GM12878 (cell line): ENCODE data around the gene IRF2. TPM values are rescaled to one million over a fixed set of nuclear protein-coding genes. Genes with fewer than 3 reads are reported as not detected.

Source experiments
- ATAC-seq: fragments of 200-7000 bp; cut with Tn5 transposase; 3 replicates; pipeline ENCODE4 v1.9.1; 2020; ENCODE audit warnings: mild to moderate bottlenecking, moderate library complexity
- BruUV-seq: library from RNA; stranded (reverse); fragments of 400-500 nt; replicated peaks from 2 replicates; lab custom pipeline; 2021; lab: Mats Ljungman, UMichigan
- CTCF ChIA-PET: fragments of 300-600 bp; sonication (Branson Sonifier 250); formaldehyde crosslinking; extraction: SDS; loops from one replicate; lab custom pipeline; 2021; ENCODE audit warnings: inconsistent platforms; lab: Yijun Ruan, JAX
- POLR2A ChIA-PET: fragments of 350-600 bp; formaldehyde crosslinking; extraction: SDS; loops from one replicate; lab custom pipeline; 2021; ENCODE audit warnings: inconsistent platforms; lab: Charles Lee
- RAD21 ChIA-PET: fragments of 300-600 bp; sonication (Branson Sonifier 250); formaldehyde crosslinking; loops from one replicate; lab custom pipeline; 2023; ENCODE audit warnings: antibody characterized with exemption; ENCODE audit not compliant: unreplicated experiment; lab: Charles Lee
- SMC1A ChIA-PET: fragments of 300-600 bp; sonication (Branson Sonifier 250); formaldehyde crosslinking; loops from one replicate; lab custom pipeline; 2023; ENCODE audit not compliant: unreplicated experiment, uncharacterized antibody; lab: Charles Lee
- DNase-seq: peaks from one replicate; pipeline ENCODE4 v3.0.0-alpha.2; 2011; ENCODE audit warnings: low read depth, low spot score
- FAIRE-seq: peaks from 3 replicates; lab custom pipeline; 2011; peaks lifted over from hg19 to GRCh38; lab: Jason Lieb, UNC
- H2AFZ ChIP-seq: 2 replicates; pipeline ENCODE4 v1.6.0; 2011; ENCODE audit warnings: low read depth, low read length, control low read depth; ENCODE audit not compliant: control insufficient read depth
- H3K27ac ChIP-seq: 2 replicates; pipeline ENCODE4 v1.5.1; 2011; ENCODE audit warnings: control low read depth; ENCODE audit not compliant: control insufficient read depth, insufficient read depth
- H3K27me3 ChIP-seq, 2 experiments: replicated peaks in 1 of 2; 2 replicates each; pipeline versions ENCODE4 v1.6.0 to v1.6.1; 2011; ENCODE audit warnings: low read length in 1 of 2; ENCODE audit not compliant: control insufficient read depth in 2 of 2, insufficient read depth in 2 of 2
- H3K36me3 ChIP-seq, 2 experiments: 2 replicates each; pipeline ENCODE4 v1.5.1; 2011; ENCODE audit warnings: low read length in 1 of 2; ENCODE audit not compliant: control insufficient read depth in 2 of 2, insufficient read depth in 2 of 2
- H3K4me1 ChIP-seq: 2 replicates; pipeline ENCODE4 v1.6.1; 2011; ENCODE audit warnings: mild to moderate bottlenecking, low read length, moderate library complexity, mixed read lengths; ENCODE audit not compliant: control insufficient read depth, insufficient read depth
- H3K4me2 ChIP-seq: 2 replicates; pipeline ENCODE4 v1.6.0; 2011; ENCODE audit warnings: control low read depth; ENCODE audit not compliant: control insufficient read depth, insufficient read depth
- H3K4me3 ChIP-seq: fragments of 200-600 bp; sonication (generic); 2 replicates; pipeline ENCODE4 v1.5.1; 2016
- H3K79me2 ChIP-seq: 2 replicates; pipeline ENCODE4 v1.6.0; 2011; ENCODE audit warnings: low read length; ENCODE audit not compliant: control insufficient read depth, insufficient read depth
- H3K9ac ChIP-seq: 2 replicates; pipeline ENCODE4 v1.8.0; 2011; ENCODE audit warnings: low read length, control low read depth, mixed read lengths; ENCODE audit not compliant: control insufficient read depth, insufficient read depth
- H3K9me3 ChIP-seq: replicated peaks from 3 replicates; pipeline ENCODE4 v1.5.1; 2011; ENCODE audit warnings: mild to moderate bottlenecking, low read length; ENCODE audit not compliant: control insufficient read depth, insufficient read depth
- H4K20me1 ChIP-seq: 2 replicates; pipeline ENCODE4 v1.6.0; 2011; ENCODE audit not compliant: control insufficient read depth, insufficient read depth
- EGR1 ChIP-seq, 2 experiments: IDR thresholded peaks; 1 replicate in 1 of 2; 2 replicates in 1 of 2; pipeline ENCODE4 v1.6.1; 2011 to 2012; ENCODE audit warnings: low read depth in 2 of 2, low read length in 2 of 2, borderline replicate concordance in 1 of 2, mild to moderate bottlenecking in 1 of 2, moderate library complexity in 1 of 2
- MTA3 ChIP-seq: IDR thresholded peaks from 2 replicates; pipeline ENCODE4 v1.6.1; 2012; ENCODE audit warnings: low read length, inconsistent platforms, borderline replicate concordance
- NFIC ChIP-seq: IDR thresholded peaks from 2 replicates; pipeline ENCODE4 v1.6.1; 2012; ENCODE audit warnings: low read depth, mild to moderate bottlenecking, inconsistent platforms, low read length, moderate library complexity
- RUNX3 ChIP-seq: IDR thresholded peaks from 2 replicates; pipeline ENCODE4 v1.6.1; 2012; ENCODE audit warnings: low read length, inconsistent platforms
- SREBF1 ChIP-seq: IDR thresholded peaks from 2 replicates; pipeline ENCODE4 v1.6.1; 2012; ENCODE audit warnings: mild to moderate bottlenecking, low read length
- YY1 ChIP-seq: IDR thresholded peaks from 2 replicates; pipeline ENCODE4 v1.6.1; 2011; ENCODE audit warnings: low read depth, mild to moderate bottlenecking, low read length
- WGBS: methylation state at CpG from one replicate; pipeline ENCODE4 v1.1.6; 2016; ENCODE audit warnings: low lambda C conversion rate; ENCODE audit not compliant: insufficient replicate concordance, insufficient coverage; ENCODE audit errors: missing lambda C conversion rate; 5-methylcytosine and 5-hydroxymethylcytosine counted together
- in situ Hi-C: fragments of 300-500 bp; cut with MboI; formaldehyde crosslinking; loops from 9 replicates; pipeline ENCODE4 v1.14.3; 2018; ENCODE audit warnings: mixed read lengths
- intact Hi-C: fragments of 100-400 bp; cut with micrococcal nuclease; formaldehyde crosslinking; loops from one replicate; pipeline ENCODE4 v1.14.2; 2022; ENCODE audit not compliant: unreplicated experiment
- polyA plus RNA-seq, 11 experiments: library from polyadenylated mRNA; depleted of rRNA in 4 of 11; unstranded in 6 of 11; stranded (reverse) in 5 of 11; fragments of >200 nt; fragmentation: Nextera tagmentation in 4 of 11; fragmentation: Illumina TruSeq in 1 of 11; extraction: Ambion mirVana in 4 of 11; extraction: Trizol in 1 of 11; gene quantifications; 1 replicate in 1 of 11; 2 replicates in 10 of 11; pipeline versions ENCODE4 v1.2.1 to v1.2.3, GENCODE V29; 2011 to 2016; ENCODE audit warnings: inconsistent platforms in 2 of 11, missing spikeins in 2 of 11, low read depth in 1 of 11
- total RNA-seq, 4 experiments: library from RNA; depleted of rRNA in 3 of 4; stranded (reverse); fragments of >200 nt in 3 of 4; fragmentation: Illumina TruSeq in 1 of 4; extraction: Trizol in 1 of 4; gene quantifications; 2 replicates each; pipeline versions ENCODE4 v1.2.1 to v1.2.3, GENCODE V29; 2013 to 2021
- TF ChIP-seq, protein P1 (sequence below): IDR thresholded peaks from 2 replicates; pipeline ENCODE4 v1.6.1; 2012; ENCODE audit warnings: low read depth, low read length, improper control_type of control experiment

Gene IRF2
- total and polyA plus RNA-seq, 10 of the 15 experiments (the other 5 are each of a cell fraction or from before 2014, with no cell fraction given), result 45.1 to 99.3 (median 58.9) TPM

DNA sequence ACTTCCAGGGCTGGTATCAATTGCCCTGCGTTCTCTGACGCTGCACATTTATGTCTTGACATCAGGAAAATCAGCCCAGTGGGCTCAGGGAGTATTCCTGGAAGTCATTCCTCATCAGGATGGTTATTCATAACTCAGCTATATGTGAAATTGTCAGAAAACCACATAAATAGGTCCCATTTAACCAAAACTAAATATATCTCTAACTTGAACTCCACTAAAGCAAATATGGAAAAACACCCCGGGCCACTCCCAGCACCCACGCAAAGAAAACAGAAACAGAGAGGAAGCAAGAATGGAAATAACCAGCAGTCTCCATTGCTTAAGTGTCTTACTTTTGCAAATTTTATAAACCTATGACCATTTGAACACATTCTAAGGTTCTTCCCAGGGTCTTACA lies 112.0 kb downstream of the IRF2 start:
- Histone ChIP-seq H2AFZ (no peak overlapping the region), H3K4me2 (no peak overlapping the region), H3K79me2 (no peaks in the 10 kb centered on the region), H4K20me1 (no peaks in the 10 kb centered on the region), H3K4me1 (no peaks in the 10 kb centered on the region), H3K27me3 (no peaks in the 10 kb centered on the region), H3K36me3 (no peaks in the 10 kb centered on the region), H3K9ac (no peak overlapping the region), H3K9me3 (peaks cover 2% of the 10 kb centered on the region; the same call in 2 of the 3 replicates), H3K27ac (no peak overlapping the region), H3K4me3 (no peak overlapping the region)
- intact Hi-C loops, result no loop called here
- ChIA-PET CTCF (no interaction called here), RAD21 (interaction anchor here (0.9 kb wide), 1 partner anchor 51 kb away, joined by 3 read pairs; no protein-coding TSS in a partner anchor), SMC1A (interaction anchor here (1.4 to 2.6 kb wide), 5 partner anchors 11 to 58 kb away, joined by 3 to 9 read pairs (median 6); no protein-coding TSS in a partner anchor), POLR2A (interaction anchor here (0.9 to 2.5 kb wide), 2 partner anchors 14 to 18 kb away, joined by 3 to 9 read pairs; no protein-coding TSS in a partner anchor)
- in situ Hi-C loops, result no loop called here
- ATAC-seq, result no peak
- FAIRE-seq, result no peak
- no peak for DNase-seq
- no TSS peak for BruUV-seq
- 95% methylated on average over 4 of the region's 4 CpGs for WGBS
- TF ChIP-seq RUNX3, result peak; percentile 49; the same call in 1 of the 2 replicates
- TF ChIP-seq SREBF1, result no peak
- TF ChIP-seq EGR1 (IDR thresholded peaks at IDR 0.05; ENCODE audit: borderline replicate concordance in 1 of 2, low read depth in 2 of 2, low read length in 2 of 2), result 0 out of 3 replicates have a peak, but pooled peaks of 1 of the 2 experiments have one; percentile 12
- TF ChIP-seq YY1, result no peak
- TF ChIP-seq, protein P1, sequence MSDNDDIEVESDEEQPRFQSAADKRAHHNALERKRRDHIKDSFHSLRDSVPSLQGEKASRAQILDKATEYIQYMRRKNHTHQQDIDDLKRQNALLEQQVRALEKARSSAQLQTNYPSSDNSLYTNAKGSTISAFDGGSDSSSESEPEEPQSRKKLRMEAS, result no peak
- TF ChIP-seq MTA3, result no peak
- TF ChIP-seq NFIC, result 0 out of 2 replicates have a peak, but pooled peaks have one; percentile 20
